H1 (cell line): Measurements from ENCODE around the gene SLX4IP. TPM values are rescaled to one million over a fixed set of nuclear protein-coding genes. Genes with fewer than 3 reads are reported as not detected.

Experiments
- BRCA1 ChIP-seq: IDR thresholded peaks from 2 replicates; pipeline ENCODE4 v1.6.1; 2012; ENCODE audit warnings: low read depth, low read length, improper control_type of control experiment
- RAD21 ChIP-seq, 2 experiments: IDR thresholded peaks in 1 of 2; conservative IDR thresholded peaks in 1 of 2; 2 replicates each; pipeline ENCODE4 v1.6.1; 2011; ENCODE audit warnings: low read depth in 2 of 2, low read length in 2 of 2, improper control_type of control experiment in 1 of 2, inconsistent platforms in 1 of 2, mild to moderate bottlenecking in 1 of 2, moderate library complexity in 1 of 2
- RBBP5 ChIP-seq: IDR thresholded peaks from 2 replicates; pipeline ENCODE4 v1.7.1; 2012; ENCODE audit warnings: low read depth, mild to moderate bottlenecking, inconsistent platforms, low read length, moderate library complexity, borderline replicate concordance
- SUZ12 ChIP-seq: fragments of 200-600 bp; sonication (generic); IDR thresholded peaks from 2 replicates; pipeline ENCODE4 v1.6.1; 2012; ENCODE audit warnings: mild to moderate bottlenecking, inconsistent platforms, low read length, moderate library complexity, mixed read lengths
- polyA plus RNA-seq, 7 experiments: library from polyadenylated mRNA; depleted of rRNA in 3 of 7; stranded (reverse) in 5 of 7; unstranded in 2 of 7; fragments of >200 nt in 5 of 7; fragments of 200-250 nt in 2 of 7; gene quantifications; 1 replicate in 5 of 7; 2 replicates in 1 of 7; 4 replicates in 1 of 7; pipeline versions ENCODE4 v1.2.1 to v1.2.3, GENCODE V29; 2011 to 2013; ENCODE audit warnings: missing spikeins in 2 of 7, mixed read lengths in 2 of 7
- total RNA-seq: library from RNA; stranded (reverse); fragmentation: NEBNext Ultra II Directional; extraction: Animal tissue kit (Norgen Biotek cat#: 25700); gene quantifications from 2 replicates; pipeline ENCODE4 v1.2.1, GENCODE V29; 2021

SLX4IP gene
- total and polyA plus RNA-seq, 2 of the 8 experiments (the other 6 are each of a cell fraction or from before 2014, with no cell fraction given) = 2.4 to 8.7 TPM

DNA sequence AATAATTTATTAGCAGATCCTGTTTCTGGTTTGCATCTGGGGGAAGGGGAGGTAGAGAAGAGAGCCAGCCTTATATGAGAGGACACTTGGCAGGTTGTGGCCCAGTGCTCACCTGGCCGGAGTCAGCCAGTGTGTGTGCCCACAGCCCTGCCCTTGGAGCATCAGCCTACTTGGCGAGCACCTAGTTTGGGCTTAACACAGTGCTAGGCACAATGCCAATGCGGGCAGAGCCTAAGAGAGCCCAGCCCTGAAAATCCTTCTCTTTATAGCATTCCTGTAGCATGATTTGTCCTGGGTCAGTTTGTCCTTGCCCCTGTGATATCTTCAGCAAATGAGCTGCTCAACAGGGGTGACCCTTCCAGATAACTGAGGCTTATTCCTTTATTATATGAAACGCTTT lies 73.0 kb downstream of the SLX4IP start (continued):
- no peak for TF ChIP-seq BRCA1
- TF ChIP-seq RAD21 (IDR thresholded peaks at IDR 0.05 in 1 of 2, conservative IDR thresholded peaks at IDR 0.05 in 1 of 2; ENCODE audit: low read depth in 2 of 2, low read length in 2 of 2) = no peak
- TF ChIP-seq SUZ12 = no peak
- no peak for TF ChIP-seq RBBP5
